SIG-M5 treated with dmso at 0.1 percent for 504 hours (cell line): ENCODE results near the gene TGFB3.
A peak's percentile ranks its signal among the peaks of the same experiment; 100 is the strongest.

Experiments used
- DNase-seq: peaks from one replicate; lab custom pipeline; 2025; ENCODE audit not compliant: unreplicated experiment; lab: John Stamatoyannopoulos, UW

TGFB3 gene

GRCh38 chr14:75987201-75987970, 5.6 kb upstream of the TGFB3 start:
- DNase-seq, result peak; percentile 7

- DNase-seq, result no peak
Observed at GRCh38 chr14:75986439-75986765, 4.6 kb upstream of the TGFB3 start.

- peak; percentile 79 for DNase-seq
Observed at GRCh38 chr14:75985618-75986438, 4.0 kb upstream of the TGFB3 start, which contains the start of gene IFT43. Gene IFT43, plus strand, starts transcription at chr14:75985763. Its CDS starts 24 bp downstream, at chr14:75985787.

GRCh38 chr14:75984674-75985073, 2.9 kb upstream of the TGFB3 start:
- no peak for DNase-seq

GRCh38 chr14:75983019-75983358, 1.2 kb upstream of the TGFB3 start:
- DNase-seq, result no peak

- DNase-seq, result peak; percentile 69
Observed at GRCh38 chr14:75982266-75983018, 647 bp upstream of the TGFB3 start.

- DNase-seq, result peak; percentile 4
Observed at GRCh38 chr14:75980856-75981255, 939 bp downstream of the TGFB3 start.

- DNase-seq, result no peak
Observed at GRCh38 chr14:75979648-75980565, 1.9 kb downstream of the TGFB3 start.

GRCh38 chr14:75979071-75979571, 2.7 kb downstream of the TGFB3 start:
- DNase-seq, result no peak

GRCh38 chr14:75978249-75978731, 3.5 kb downstream of the TGFB3 start:
- no peak for DNase-seq

- no peak for DNase-seq
Observed at GRCh38 chr14:75977582-75977943, 4.2 kb downstream of the TGFB3 start.

GRCh38 chr14:75976826-75977581, 4.8 kb downstream of the TGFB3 start:
- no peak for DNase-seq

GRCh38 chr14:75972801-75973421, 8.9 kb downstream of the TGFB3 start:
- DNase-seq, result no peak

- DNase-seq, result no peak
Observed at GRCh38 chr14:75971509-75971908, 10.3 kb downstream of the TGFB3 start.

GRCh38 chr14:75970989-75971388, 10.8 kb downstream of the TGFB3 start:
- no peak for DNase-seq

GRCh38 chr14:75969891-75970290, 11.9 kb downstream of the TGFB3 start:
- no peak for DNase-seq

- DNase-seq, result no peak
Observed at GRCh38 chr14:75969126-75969525, 12.7 kb downstream of the TGFB3 start.

- no peak for DNase-seq
Observed at GRCh38 chr14:75968456-75968855, 13.3 kb downstream of the TGFB3 start.

GRCh38 chr14:75967866-75968265, 13.9 kb downstream of the TGFB3 start:
- DNase-seq, result no peak
